Activated T-cell treated with anti-CD3 and anti-CD28 coated beads, Interleukin-2, amount 50 U/mL, for 48 hours (primary cell): ENCODE measurements around the gene ATP8B3.
"Not testable (repeated sequence)": the region's sequence is repeated elsewhere in the genome, so short reads cannot be mapped to it uniquely, and the experiment has no call there.

Experiments used
- DNase-seq, 2 experiments: peaks; one replicate each; pipeline ENCODE4 v3.0.0-alpha.2; 2020

Gene ATP8B3

DNA sequence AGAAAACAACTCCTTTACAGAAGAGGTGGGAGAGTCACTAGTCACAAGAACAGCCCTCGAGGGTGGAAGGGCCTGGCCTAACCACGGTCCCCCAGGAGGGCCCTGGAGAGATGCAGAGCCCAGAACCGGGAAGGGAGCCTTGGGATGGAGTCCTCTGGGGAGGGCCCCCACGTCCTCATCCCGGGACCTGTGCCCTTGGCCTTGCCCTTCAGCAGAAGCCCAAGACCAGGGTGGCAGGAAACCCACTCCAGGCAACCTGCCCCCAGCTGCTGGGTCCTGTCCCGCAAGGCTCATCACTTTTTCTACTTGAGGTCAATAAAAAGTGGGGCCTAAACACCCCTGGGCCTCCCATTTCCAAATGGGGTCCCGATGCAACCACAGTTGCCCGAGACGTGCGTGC lies 2.3 kb upstream of the ATP8B3 start:
- no peak for DNase-seq

- no peak for DNase-seq
Observed at GRCh38 chr19:1813192-1814182, 1.4 kb upstream of the ATP8B3 start.

GRCh38 chr19:1812426-1813191 lies 533 bp upstream of the ATP8B3 start:
- peak; percentile 92 for DNase-seq

- peak; percentile 72 to 77 for DNase-seq
Observed at GRCh38 chr19:1811472-1811894, 593 bp downstream of the ATP8B3 start.

DNA sequence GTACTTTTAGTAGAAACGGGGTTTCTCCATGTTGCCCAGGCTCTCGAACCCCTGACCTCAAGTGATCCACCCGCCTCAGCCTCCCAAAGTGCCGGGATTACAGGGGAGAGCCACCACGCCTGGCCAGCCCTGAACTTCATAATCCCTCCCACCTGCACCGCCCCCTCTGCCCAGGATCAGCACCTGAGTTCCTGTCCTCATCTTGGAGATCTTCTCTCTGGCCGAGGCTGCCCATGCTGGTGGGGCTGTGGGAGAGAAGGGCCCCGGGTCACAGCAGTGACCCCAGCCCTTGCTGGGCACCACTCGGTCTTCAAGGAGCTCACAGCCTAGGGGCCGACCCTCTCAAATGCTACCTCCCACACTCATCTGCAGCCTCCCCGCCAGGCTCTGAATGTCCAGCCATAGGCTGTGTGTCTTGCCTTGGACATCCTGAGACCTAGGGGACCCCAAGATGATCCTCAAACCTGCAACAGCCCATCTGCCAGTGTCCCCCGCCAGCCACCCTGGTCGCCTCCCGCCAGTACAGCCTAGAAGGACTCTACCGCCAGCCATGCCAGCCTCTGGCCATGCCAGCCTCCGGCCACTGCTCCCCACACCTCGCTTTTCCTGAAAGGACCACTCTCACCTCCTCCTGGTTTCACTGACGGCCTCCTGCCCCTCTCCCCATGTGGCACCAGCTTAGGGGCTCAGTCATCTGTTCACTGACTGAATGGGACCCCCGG lies 1.5 kb downstream of the ATP8B3 start:
- DNase-seq, result no peak

DNA sequence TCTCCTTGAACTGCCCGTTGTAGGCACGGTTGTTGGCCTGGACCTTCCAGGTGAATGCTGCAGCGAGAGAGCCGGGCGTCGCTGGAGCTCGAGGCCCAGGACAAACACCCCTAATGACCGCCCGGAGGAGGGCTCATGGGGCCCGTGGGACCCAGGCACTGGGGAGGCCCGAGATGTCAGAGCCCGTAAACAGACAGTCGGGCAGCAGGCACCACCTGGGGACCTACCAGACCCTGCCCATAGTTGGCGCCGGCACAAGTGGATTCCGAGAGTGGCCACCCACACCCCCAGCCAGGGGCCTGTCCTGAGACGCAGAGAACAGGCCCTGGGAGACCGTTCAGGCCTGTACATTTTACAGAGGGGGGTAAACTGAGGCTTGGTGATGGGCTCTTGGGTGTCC lies 2.4 kb downstream of the ATP8B3 start:
- DNase-seq, result no peak

GRCh38 chr19:1808395-1808731 lies 3.7 kb downstream of the ATP8B3 start:
- DNase-seq, result no peak

GRCh38 chr19:1807695-1808394 lies 4.2 kb downstream of the ATP8B3 start:
- DNase-seq, result no peak

- DNase-seq, result no peak
Observed at GRCh38 chr19:1807030-1807694, 4.9 kb downstream of the ATP8B3 start.

GRCh38 chr19:1806184-1807029 lies 5.7 kb downstream of the ATP8B3 start:
- no peak for DNase-seq

DNA sequence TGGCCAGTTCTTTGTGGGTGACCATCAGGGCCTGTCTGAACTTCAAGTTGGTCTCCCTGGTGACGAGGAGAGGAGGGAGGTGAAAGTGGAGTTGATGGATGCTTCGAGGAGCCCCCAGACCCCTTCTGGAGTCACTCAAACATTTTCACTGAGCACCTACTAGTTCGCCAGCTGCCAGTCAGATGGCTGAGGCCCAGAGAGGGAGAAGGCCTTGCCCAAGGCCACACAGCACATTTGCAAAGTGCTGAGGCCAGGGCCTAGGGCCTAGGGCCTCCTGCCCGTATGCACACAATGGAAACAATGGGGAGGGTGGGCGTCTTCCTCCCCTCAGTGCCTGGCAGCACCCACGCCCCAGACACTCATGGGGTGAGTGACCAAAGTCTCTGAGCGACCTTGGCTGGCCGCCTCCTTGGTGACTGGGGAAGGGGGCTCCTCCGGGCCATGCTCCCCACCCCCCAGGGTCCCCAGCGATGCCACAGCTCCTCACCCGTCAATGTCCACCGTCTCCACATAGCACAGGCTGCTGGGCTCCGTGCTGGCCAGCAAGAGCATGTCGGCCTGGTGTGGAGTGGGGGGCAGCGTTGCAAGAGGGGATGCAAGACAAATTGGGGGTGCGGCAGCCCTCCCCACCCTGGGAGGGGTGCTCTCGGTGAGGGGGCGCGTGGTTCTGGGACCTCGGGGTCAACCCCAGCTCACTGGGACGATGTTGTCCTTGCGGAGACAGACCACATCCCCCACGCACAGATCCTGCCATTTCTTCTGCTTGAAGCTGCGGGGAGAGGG lies 6.5 kb downstream of the ATP8B3 start:
- no peak for DNase-seq

- no peak for DNase-seq
Observed at GRCh38 chr19:1804858-1805257, 7.2 kb downstream of the ATP8B3 start.

DNA sequence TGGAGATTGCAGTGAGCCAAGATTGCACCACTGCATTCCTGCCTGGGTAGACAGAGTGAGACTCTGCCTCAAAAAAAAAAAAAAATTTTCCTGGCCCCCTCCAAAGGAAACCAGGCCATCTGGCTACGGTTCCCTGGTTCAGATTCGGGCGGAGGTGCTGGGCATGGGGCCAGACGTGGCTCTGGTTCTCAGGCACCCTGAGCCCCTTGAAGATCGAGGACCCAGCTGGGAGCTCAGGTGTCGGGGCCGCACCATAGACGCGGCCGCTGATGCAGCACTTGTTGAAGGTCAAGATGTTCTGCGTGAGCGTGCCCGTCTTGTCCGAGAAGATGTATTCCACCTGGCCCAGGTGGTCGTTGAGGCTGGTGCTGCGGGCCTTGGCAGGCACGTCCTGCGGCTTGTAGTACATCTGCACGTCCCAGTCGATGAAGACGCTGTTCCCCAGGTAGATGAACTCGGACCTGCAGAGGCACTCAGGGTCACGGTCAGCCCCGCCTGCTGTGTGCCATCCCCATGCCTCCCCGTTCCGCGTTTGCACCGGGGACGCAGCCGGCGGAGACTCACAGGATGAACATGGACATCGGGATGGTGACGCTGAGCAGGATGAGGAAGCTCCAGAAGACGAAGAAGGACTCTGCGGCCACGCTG lies 12.3 kb downstream of the ATP8B3 start:
- no peak for DNase-seq

DNA sequence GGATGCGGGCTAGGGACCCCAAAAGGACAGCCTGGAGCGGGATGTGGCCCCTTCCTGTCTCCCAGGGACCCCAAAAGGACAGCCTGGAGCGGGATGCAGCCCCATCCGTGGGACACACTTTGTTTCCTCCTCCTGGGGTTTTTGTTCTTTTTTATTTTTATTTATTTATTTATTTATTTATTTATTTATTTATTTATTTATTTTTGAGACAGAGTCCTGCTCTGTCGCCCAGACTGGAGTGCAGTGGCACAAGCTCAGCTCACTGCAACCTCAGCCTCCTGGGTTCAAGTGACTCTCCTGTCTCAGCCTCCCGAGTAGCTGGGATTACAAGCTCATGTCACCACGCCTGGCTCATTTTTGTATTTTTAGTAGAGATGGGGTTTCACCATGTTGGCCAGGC lies 14.8 kb downstream of the ATP8B3 start:
- DNase-seq, result not testable (repeated sequence)

- DNase-seq, result no peak
Observed at GRCh38 chr19:1796395-1797142, 15.5 kb downstream of the ATP8B3 start.

DNA sequence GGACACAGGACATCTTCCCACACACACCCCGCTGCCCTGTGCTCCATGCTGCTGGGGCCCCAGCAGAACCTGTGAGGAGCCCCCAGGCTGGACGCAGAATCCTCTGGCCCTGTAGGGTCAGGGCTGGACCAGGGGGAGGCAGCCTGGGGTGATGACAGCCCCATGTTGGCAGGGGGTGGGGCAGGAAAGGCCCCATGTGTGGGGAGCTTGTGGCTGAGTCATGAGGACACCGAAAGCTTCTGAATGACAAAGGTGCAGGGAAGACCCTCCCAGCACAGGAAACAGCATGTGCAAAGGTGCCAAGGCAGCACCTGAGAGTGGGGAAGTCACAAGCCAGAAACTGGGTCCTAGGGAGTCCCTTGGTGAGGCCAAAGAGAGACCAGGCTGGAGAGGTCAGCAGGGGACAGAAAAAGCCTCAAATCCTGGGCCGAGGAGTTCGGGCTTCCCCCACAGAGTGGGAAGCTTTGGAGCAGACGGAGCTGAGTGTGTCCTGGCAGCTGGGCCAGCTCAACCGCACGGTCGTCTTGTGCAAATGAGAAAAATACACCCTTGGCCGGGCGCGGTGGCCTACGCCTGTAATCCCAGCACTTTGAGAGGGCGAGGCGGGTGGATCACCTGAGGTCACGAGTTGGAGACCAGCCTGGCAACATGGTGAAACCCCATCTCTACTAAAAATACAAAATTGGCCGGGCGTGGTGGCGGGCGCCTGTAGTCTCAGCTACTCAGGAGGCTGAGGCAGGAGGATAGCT lies 17.5 kb downstream of the ATP8B3 start:
- no peak for DNase-seq

GRCh38 chr19:1791879-1792278 lies 20.2 kb downstream of the ATP8B3 start:
- no peak for DNase-seq
